C4-2B (cell line): ENCODE data around the gene DARS2.
"Not testable (repeated sequence)": the region's sequence is repeated elsewhere in the genome, so short reads cannot be mapped to it uniquely, and the experiment has no call there.

Source experiments
- H3K27ac ChIP-seq: fragments of 450-650 bp; 2 replicates; pipeline ENCODE4 v1.5.1; 2017
- CTCF ChIP-seq: fragments of 450-650 bp; conservative IDR thresholded peaks from 2 replicates; pipeline ENCODE4 v1.5.1; 2017; ENCODE audit warnings: mild to moderate bottlenecking
- ZFX ChIP-seq: fragments of 450-650 bp; IDR thresholded peaks from 2 replicates; pipeline ENCODE4 v1.6.1; 2017

The DARS2 gene, protein sequence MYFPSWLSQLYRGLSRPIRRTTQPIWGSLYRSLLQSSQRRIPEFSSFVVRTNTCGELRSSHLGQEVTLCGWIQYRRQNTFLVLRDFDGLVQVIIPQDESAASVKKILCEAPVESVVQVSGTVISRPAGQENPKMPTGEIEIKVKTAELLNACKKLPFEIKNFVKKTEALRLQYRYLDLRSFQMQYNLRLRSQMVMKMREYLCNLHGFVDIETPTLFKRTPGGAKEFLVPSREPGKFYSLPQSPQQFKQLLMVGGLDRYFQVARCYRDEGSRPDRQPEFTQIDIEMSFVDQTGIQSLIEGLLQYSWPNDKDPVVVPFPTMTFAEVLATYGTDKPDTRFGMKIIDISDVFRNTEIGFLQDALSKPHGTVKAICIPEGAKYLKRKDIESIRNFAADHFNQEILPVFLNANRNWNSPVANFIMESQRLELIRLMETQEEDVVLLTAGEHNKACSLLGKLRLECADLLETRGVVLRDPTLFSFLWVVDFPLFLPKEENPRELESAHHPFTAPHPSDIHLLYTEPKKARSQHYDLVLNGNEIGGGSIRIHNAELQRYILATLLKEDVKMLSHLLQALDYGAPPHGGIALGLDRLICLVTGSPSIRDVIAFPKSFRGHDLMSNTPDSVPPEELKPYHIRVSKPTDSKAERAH

DNA sequence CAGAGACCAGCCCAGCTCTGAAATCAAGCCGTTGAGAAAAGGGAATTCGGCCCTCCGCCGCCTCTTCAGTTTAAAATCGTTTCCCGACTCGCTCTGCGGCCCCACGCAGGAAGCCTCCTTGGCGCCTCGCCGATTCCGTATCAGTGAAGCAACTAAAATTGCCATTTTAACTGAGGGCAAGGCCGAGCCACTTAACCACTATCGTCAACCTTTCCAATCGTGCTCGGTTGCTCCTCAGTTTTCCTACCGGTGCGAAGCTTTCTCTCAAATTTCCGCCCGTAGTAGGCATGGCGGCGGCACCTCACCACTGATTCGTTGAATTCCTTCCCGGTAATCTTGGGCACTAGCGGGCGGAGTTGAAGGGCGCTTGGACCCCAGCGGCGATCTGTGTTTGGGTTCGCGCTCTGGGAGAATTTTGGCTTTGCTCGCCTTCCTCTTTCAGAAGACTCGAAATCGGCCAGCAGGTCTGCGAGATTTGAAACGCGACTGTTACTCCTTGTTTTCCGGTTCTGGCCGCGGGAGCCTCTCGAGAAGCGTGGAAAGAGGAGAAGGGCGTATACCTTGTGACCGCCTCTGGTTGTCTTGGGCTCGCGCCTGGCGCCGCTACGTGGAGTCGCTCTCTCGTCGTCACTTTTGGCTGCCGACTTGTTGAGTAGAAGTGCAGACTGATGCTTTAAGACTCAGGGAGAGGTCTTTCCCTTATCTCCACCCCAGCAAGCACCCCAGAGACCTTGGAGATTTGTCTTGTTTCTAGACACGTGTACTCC lies at the start of gene DARS2, which contains the start of gene CENPL:
DARS2 (plus strand) TSS at position 359 of the 767 bp plus-strand sequence. CDS start 557 bp downstream, outside the sequence.
CENPL (minus strand) TSS at position 569 of the 767 bp plus-strand sequence. CDS start 13,584 bp downstream, outside the sequence.
- TF ChIP-seq ZFX = no peak
- no peak for TF ChIP-seq CTCF
- H3K27ac ChIP-seq = peak within 1 kb of the TSS; percentile 91

DNA sequence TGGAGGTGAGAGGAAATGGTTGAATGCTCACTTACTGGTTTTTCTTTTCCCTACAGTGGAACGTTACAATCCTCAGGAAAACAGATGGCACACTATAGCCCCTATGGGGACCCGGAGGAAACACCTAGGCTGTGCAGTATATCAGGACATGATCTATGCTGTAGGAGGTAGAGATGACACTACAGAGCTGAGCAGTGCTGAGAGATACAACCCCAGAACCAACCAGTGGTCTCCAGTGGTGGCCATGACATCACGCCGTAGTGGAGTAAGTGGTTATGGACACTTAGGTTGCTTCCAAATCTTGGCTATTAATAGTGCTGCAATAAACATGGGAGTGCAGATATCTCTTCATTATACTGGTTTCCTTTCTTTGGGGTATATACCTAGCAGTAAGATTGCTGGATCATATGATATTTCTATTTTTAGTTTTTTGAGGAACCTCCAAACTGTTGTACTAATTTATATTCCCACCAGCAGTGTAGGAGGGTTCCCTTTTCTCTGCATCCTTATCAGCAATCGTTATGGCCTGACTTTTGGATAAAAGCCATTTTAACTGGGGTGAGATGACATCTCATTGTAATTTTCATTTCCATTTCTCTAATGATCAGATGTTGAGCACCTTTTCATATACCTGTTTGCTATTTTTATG lies 48.8 kb upstream of the DARS2 start:
- TF ChIP-seq ZFX (no peak), CTCF (no peak)
- H3K27ac ChIP-seq = no peak overlapping the region

DNA sequence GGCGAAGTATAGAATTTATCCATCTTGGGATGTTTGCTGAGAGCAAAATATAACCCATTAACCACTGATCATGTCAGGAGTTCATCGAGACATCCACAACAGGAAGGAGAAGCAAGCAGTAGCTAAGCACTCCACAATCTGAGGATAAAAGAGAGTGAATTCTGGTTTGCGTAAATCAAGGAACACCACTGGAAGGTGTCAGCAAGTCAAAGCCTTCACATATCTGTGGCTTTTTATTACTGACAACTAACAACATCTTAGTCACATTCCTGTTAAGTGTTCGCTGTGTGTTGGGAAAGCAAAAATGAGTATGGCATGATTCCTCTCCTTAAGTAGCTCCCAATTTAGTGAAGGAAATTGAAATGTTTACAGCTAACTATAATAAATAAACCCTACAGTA lies 44.5 kb upstream of the DARS2 start:
- no peak overlapping the region for H3K27ac ChIP-seq
- TF ChIP-seq ZFX = no peak
- no peak for TF ChIP-seq CTCF

GRCh38 chr1:173784997-173785396 lies 39.5 kb upstream of the DARS2 start:
- H3K27ac ChIP-seq = no peak overlapping the region
- TF ChIP-seq CTCF (no peak), ZFX (no peak)

DNA sequence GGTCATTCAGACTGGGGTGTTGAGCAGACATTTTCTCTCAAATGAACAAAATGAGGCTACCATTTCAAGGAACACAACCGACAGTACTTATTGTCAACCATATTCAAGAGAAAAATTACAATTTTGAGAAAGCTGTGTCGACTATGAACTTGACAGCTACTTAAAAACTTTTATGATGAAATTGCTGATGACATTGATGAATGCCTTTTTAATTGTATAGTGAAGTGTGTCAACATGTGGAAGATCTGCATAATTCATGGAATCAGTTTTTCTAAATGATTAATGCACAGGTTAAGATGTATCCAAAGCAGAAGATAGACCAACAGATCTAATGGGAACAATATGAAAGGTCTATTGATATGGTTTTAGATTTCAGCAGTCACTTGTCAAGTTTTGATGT lies 34.6 kb upstream of the DARS2 start:
- no peak overlapping the region for H3K27ac ChIP-seq
- TF ChIP-seq ZFX = no peak
- no peak for TF ChIP-seq CTCF

GRCh38 chr1:173798078-173798477 lies 26.4 kb upstream of the DARS2 start:
- no peak overlapping the region for H3K27ac ChIP-seq
- no peak for TF ChIP-seq CTCF
- TF ChIP-seq ZFX = no peak

- H3K27ac ChIP-seq = not testable (repeated sequence)
Observed at GRCh38 chr1:173799995-173800394, 24.5 kb upstream of the DARS2 start.
